NCI-H2196 treated with DMSO at 0.1 percent for 48 hours (cell line): ENCODE data around the gene TFR2.

Experiments
- DNase-seq: peaks from one replicate; lab custom pipeline; 2025; ENCODE audit not compliant: unreplicated experiment; lab: John Stamatoyannopoulos, UW

Gene TFR2

DNA sequence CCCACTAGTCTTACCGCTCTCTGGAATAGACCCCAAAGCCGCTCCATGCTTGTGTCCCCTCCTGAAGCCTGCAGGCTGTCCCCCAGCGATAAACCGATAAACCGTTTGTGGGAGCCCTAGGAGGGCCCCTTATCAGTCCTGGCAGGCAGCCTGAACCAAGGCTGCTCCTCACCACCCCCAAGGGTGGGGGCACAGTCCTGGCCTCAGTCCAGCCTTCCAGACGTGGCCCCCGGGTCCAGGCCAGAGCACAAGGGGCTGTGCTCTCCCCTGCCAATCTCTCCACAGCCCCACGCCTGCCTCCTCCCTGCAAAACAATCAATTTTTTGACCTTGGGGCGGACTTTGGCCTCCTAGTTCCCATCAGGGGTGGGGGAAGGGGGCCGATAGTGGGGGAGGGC, at the start of gene TFR2:
Gene TFR2 (minus strand): TSS at position 90 of the 397 bp plus-strand sequence. CDS start 43 bp downstream, at position 47.
- DNase-seq: no peak

DNA sequence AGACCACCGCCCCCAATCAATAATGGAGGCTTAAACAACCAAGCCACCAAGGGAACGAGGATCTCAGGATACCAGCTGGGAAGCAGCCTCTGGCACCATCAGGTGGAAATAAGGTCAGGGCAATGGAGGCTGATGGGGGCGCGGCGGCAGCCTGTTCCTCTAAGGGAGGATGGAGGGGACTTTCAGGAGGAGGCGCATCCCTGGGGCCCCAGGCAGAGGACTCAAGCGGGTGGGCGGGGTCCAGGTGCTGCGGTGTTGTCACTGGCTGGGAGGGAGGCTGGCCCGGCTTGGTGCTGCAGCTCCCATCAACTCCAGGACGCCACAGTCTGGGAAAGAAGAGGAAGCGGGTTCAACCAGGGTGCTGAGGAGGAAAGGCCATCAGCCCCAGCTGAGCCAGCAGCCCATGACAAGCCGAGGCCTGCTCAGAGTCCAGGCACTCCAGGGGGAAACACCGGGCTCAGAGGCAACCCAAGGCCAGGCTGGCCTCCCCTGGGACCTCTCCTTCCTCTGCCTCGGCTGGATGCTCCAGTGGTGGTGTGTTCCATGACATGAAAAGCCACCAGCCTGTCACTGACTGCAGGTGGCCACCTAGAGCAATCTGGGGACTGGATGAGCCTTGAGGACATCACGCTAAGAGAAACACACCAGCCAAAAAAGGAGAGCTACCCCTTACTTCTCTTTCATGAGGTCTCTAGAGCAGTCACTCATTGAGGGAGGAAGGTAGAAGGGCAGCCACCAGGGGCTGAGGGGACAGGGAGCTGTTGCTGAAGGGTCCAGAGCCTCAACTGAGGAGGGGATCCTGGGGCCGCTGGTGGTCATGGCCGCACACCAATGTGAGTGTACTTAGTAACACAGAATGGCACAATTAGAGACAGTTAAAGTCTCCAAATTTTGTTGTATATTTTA, 48.1 kb upstream of the TFR2 start:
- DNase-seq: no peak

DNA sequence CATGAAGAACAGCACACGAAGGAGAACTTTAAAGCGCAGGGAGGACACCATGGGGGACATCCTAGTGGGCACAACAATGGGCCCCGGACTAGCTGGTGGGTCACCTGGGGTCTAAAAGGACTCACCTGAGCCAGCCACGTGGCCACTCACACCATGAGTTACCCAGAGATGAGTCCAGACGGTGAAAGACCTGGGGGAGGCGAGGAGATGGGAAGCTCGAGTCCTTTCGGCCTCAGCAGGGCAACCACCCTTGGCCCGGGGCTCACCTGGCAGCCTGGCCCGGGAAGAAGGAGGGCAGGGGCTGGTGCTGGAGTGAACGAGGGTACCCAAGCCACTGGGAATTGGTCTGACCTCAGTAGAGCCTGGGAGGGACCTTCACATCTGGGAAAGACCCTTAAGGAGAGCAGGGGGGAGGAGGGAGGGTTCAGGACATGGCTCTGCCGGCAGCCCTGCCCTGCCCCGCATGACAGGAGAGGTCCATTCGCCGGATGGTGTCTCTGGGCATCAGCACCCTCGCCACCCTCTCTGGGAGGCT, 47.0 kb upstream of the TFR2 start:
- DNase-seq: no peak

DNA sequence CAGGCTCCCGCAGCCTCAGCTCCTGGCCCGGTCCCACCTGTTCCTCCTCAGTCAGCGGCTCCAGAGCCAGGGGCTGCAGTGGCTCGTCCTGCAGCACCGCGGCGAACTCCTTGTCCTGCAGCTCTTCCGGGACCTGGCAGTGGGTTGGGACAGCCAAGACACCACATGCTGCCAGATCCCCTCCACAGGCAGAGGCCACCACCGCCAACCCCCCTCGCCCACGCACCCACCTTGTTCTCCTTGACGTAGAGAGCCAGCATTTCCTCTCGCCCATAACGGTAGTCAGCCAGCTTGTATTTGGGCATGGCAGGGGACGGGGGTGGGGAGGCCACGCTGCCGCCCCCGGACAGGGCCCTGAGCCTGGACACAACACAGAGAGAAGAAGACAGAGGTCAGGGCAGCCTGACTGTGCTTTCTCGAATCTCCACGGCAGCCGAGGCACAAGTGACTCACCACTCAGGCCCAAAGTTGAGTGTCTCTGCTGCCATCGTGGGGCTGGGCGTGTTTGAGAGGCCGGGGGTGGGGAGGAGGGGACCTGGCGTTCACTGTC, 46.5 kb upstream of the TFR2 start:
- no peak for DNase-seq

GRCh38 chr7:100687261-100687660, 45.9 kb upstream of the TFR2 start:
- no peak for DNase-seq

DNA sequence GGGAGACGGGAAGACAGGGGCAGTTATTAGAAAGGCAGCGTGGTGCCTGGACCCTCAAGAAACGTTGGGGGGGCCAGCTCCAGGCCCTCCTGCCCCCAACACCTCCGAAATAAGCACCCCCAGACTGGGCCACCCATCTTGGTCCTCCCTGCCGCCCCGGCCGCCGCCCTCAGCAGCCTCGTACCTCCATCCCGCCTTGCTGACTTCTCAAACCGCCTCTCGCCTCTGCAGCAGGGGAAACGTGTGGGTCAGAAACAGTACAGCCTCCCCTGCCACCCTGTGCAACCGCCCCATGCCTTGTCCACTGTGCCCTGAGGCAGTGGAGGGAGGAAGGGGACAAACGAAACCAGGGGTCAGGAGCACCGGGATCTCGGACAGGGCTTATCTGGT, 45.5 kb upstream of the TFR2 start:
- DNase-seq: no peak

DNA sequence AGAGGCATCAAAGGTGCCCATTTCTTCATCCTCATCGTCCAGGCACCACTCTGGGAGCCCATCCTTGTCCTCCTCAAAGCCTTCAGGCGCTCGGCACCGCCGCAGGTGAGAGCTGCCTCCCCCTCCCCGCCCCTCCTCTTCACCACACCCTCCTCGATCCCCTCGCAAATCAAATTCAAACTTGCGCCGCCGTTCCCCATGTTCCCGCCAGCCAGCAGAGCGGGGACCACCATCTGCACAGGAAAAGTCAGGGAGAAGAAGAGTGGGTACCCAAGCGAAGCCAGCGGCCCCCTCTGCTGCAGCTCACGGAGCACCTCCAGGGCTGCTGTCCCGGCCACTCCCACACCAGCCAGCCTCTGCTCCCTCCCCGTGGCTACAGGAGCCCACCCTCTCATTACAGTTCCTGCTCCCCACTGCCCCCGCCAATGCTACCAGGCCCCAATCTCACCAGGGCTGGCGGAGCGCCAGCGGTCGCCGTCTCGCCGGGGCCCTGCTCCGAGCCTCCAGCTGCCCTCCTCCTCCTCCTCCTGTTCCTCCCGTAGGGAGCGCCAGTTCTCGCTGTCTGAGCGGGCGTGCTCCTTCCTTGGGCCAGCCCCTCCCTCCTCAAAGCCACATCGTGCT, 45.0 kb upstream of the TFR2 start:
- DNase-seq: no peak

GRCh38 chr7:100685631-100686145, 44.3 kb upstream of the TFR2 start:
- no peak for DNase-seq

- DNase-seq: no peak
Measured at GRCh38 chr7:100685049-100685605, 43.8 kb upstream of the TFR2 start.

- no peak for DNase-seq
Measured at GRCh38 chr7:100684534-100685042, 43.2 kb upstream of the TFR2 start.

GRCh38 chr7:100683659-100684533, 42.5 kb upstream of the TFR2 start:
- DNase-seq: no peak

- DNase-seq: no peak
Measured at GRCh38 chr7:100682991-100683658, 41.8 kb upstream of the TFR2 start.

GRCh38 chr7:100682228-100682741, 40.9 kb upstream of the TFR2 start:
- DNase-seq: no peak

DNA sequence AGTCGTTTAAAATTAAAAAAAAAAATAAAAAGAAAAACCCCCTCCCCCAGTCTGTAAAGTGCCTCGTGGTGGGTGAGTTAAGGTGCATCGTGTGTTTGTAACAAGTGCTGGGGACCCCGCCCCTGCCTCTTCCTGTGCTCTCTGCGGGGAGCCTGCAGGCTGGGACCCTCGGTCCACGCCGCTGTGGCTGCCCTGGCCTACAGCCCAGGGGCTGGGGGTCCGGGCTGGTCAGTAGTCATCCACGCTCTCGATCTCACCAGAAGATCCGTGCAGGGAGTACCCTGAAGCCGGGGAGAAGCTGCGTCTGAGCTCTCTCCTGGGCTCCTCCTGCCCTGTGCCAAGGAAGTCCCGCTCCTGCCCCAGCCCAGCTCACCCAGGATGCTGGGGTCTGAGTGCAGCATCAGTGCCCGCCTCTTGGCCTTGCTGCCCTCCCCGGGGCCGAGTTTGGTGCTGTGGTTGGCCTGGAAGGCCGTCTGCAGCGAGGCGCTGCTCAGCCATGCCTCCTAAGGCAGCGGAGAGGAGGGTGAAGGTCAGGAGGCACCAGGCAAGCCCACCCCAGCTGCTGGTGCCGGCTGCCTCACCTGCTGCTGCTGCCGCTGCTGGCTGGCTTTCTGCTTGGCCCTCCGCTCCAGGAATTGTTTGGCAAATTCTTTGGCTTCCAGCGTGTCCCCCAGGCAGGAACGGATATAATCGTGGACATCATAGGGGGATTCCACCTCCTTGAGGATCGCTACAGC, 40.3 kb upstream of the TFR2 start:
- no peak for DNase-seq

DNA sequence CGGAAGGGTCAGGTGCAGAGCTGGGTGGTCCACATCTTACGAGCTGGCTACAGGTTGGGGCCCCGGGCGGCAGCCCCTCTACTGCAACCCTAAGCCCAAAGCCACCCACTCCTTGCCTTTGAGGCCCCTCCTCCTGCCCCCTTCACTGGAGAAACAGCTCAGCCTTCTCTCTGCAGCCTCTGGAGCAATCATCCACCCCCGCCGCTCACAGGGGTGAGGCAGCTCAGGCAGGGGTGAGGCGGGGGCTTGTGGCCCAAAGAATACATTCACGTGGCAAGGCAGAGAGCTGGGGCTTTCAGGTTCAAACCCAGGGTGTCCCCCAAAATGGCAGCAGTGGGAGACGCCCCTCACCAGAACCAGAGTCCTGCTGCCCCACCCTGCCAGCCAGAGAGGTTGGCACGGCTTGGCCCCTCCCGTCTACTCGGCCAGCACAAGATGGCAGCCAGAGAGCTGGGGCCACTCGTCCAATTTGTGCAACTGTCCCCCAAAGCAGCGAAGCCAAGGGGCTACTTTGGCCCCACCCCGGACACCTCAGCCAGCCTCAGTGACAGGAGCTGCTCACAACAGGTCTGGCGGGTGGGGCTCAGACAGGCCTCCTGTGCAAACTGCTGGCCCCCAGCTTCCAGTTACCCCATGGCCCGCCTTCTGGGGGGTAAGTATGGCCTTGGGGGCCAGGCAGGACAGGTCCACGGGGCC, 39.4 kb upstream of the TFR2 start:
- no peak for DNase-seq

- DNase-seq: no peak
Measured at GRCh38 chr7:100679927-100680575, 38.7 kb upstream of the TFR2 start.

GRCh38 chr7:100679129-100679926, 38.0 kb upstream of the TFR2 start:
- DNase-seq: no peak
